ENCODE data around the gene CDC123.

GRCh38 chr10:12154516-12154915, 41.5 kb upstream of the CDC123 start:
- TF ChIP-seq YY1 (IDR thresholded peaks at IDR 0.05; ENCODE audit: insufficient read depth, insufficient read length) (no peak), ZNF274 (IDR thresholded peaks at IDR 0.05; ENCODE audit: low read depth, low read length) (no peak), SUZ12 (IDR thresholded peaks at IDR 0.05; ENCODE audit: extremely low read depth, insufficient read depth, insufficient read length) (no peak)

Measured in NT2/D1 (cell line).